DOHH2 (cell line): ENCODE measurements around the gene AHCTF1.

ENCODE experiments used
- H3F3A ChIP-seq: fragments of 200-600 bp; sonication (generic), shearing (Covaris generic); 2 replicates; pipeline ENCODE4 v1.6.0; 2016; ENCODE audit warnings: antibody characterized with exemption, mild to moderate bottlenecking; ENCODE audit not compliant: control insufficient read depth, insufficient read depth
- H3K27ac ChIP-seq: fragments of 200-600 bp; sonication (generic); 2 replicates; pipeline ENCODE4 v1.5.1; 2014; ENCODE audit warnings: low read depth, mild to moderate bottlenecking, low read length, moderate library complexity
- H3K27me3 ChIP-seq: fragments of 200-600 bp; sonication (generic); 2 replicates; pipeline ENCODE4 v1.6.1; 2014; ENCODE audit warnings: mild to moderate bottlenecking, low read length, mixed read lengths; ENCODE audit not compliant: control insufficient read depth
- H3K36me3 ChIP-seq: fragments of 200-600 bp; sonication (generic); 2 replicates; pipeline ENCODE4 v1.6.1; 2014; ENCODE audit warnings: mild to moderate bottlenecking, low read length, moderate library complexity, mixed read lengths; ENCODE audit not compliant: control insufficient read depth
- H3K4me1 ChIP-seq: fragments of 200-600 bp; sonication (generic); 2 replicates; pipeline ENCODE4 v1.6.1; 2014; ENCODE audit warnings: mild to moderate bottlenecking, low read length, mixed read lengths; ENCODE audit not compliant: control insufficient read depth
- H3K4me2 ChIP-seq: fragments of 200-600 bp; sonication (generic); 2 replicates; pipeline ENCODE4 v1.6.0; 2014; ENCODE audit warnings: mild to moderate bottlenecking, low read length, moderate library complexity
- H3K4me3 ChIP-seq: fragments of 200-600 bp; sonication (generic); 2 replicates; pipeline ENCODE4 v1.5.1; 2014; ENCODE audit warnings: mild to moderate bottlenecking, low read length, mixed read lengths
- H3K79me2 ChIP-seq: fragments of 200-600 bp; sonication (generic); 2 replicates; pipeline ENCODE4 v1.6.1; 2014; ENCODE audit warnings: mild to moderate bottlenecking, low read length, mixed read lengths; ENCODE audit not compliant: control insufficient read depth
- H3K9me2 ChIP-seq: fragments of 200-600 bp; sonication (generic); replicated peaks from 2 replicates; pipeline ENCODE4 v1.6.1; 2014; ENCODE audit warnings: mild to moderate bottlenecking, low read length, mixed read lengths; ENCODE audit not compliant: control insufficient read depth
- H3K9me3 ChIP-seq: fragments of 200-600 bp; sonication (generic); 2 replicates; pipeline ENCODE4 v1.6.1; 2014; ENCODE audit warnings: antibody characterized with exemption, low read length, mixed read lengths; ENCODE audit not compliant: control insufficient read depth, insufficient read depth
- H4K20me1 ChIP-seq: fragments of 200-600 bp; sonication (generic); 2 replicates; pipeline ENCODE4 v1.6.0; 2014; ENCODE audit warnings: low read depth, mild to moderate bottlenecking, antibody characterized with exemption, low read length, moderate library complexity; ENCODE audit not compliant: control insufficient read depth, insufficient read depth
- CTCF ChIP-seq: fragments of 200-600 bp; sonication (generic); IDR thresholded peaks from one replicate; pipeline ENCODE4 v1.5.1; 2014; ENCODE audit warnings: antibody characterized with exemption, mild to moderate bottlenecking, low read depth, low read length; ENCODE audit not compliant: poor library complexity, severe bottlenecking
- EZH2phosphoT487 ChIP-seq: fragments of 200-600 bp; sonication (generic); IDR thresholded peaks from 2 replicates; pipeline ENCODE4 v1.6.1; 2017; ENCODE audit warnings: borderline replicate concordance, mild to moderate bottlenecking, antibody characterized with exemption, low read length, moderate library complexity, mixed read lengths

AHCTF1 gene

GRCh38 chr1:246790364-246790763 is 141.4 kb downstream of the AHCTF1 start:
- no peak for TF ChIP-seq CTCF
- TF ChIP-seq EZH2phosphoT487: no peak
- Histone ChIP-seq H3K9me2 (no peaks in the 10 kb centered on the region), H3K27ac (no peak overlapping the region), H3K9me3 (peaks cover 5% of the 10 kb centered on the region; the same call in 1 of the 2 replicates), H3K79me2 (no peaks in the 10 kb centered on the region), H3K4me1 (peaks cover 2% of the 10 kb centered on the region), H3K4me3 (no peak overlapping the region), H3F3A (no peaks in the 10 kb centered on the region), H3K4me2 (no peak overlapping the region), H3K36me3 (no peaks in the 10 kb centered on the region), H3K27me3 (no peaks in the 10 kb centered on the region), H4K20me1 (no peaks in the 10 kb centered on the region)

GRCh38 chr1:246789454-246790339 is 142.1 kb downstream of the AHCTF1 start:
- TF ChIP-seq EZH2phosphoT487 (no peak), CTCF (no peak)
- no peak overlapping the region for H3K4me3 ChIP-seq
- no peaks in the 10 kb centered on the region for H3K79me2 ChIP-seq
- H3K4me2 ChIP-seq: no peak overlapping the region
- no peaks in the 10 kb centered on the region for H3K9me2 ChIP-seq
- H3K36me3 ChIP-seq: no peaks in the 10 kb centered on the region
- no peaks in the 10 kb centered on the region for H3F3A ChIP-seq
- H3K27me3 ChIP-seq: no peaks in the 10 kb centered on the region
- peaks cover 9% of the 10 kb centered on the region for H3K4me1 ChIP-seq
- H3K27ac ChIP-seq: no peak overlapping the region
- H3K9me3 ChIP-seq: peaks cover 6% of the 10 kb centered on the region; the same call in 1 of the 2 replicates
- no peaks in the 10 kb centered on the region for H4K20me1 ChIP-seq
